NCI-H146 treated with DMSO at 0.1 percent for 48 hours (cell line): ENCODE measurements around the gene NUAK1.

Experiments
- DNase-seq: peaks from one replicate; lab custom pipeline; 2025; ENCODE audit not compliant: unreplicated experiment; lab: John Stamatoyannopoulos, UW

The NUAK1 gene

GRCh38 chr12:106113042-106113441, 25.7 kb downstream of the NUAK1 start:
- no peak for DNase-seq

- DNase-seq, result no peak
Observed at GRCh38 chr12:106112145-106112821, 26.5 kb downstream of the NUAK1 start.

- DNase-seq, result no peak
Observed at GRCh38 chr12:106110626-106111300, 28.0 kb downstream of the NUAK1 start.

- DNase-seq, result no peak
Observed at GRCh38 chr12:106109168-106109910, 29.4 kb downstream of the NUAK1 start.

- DNase-seq, result no peak
Observed at GRCh38 chr12:106108185-106108835, 30.4 kb downstream of the NUAK1 start.

GRCh38 chr12:106107566-106107965, 31.2 kb downstream of the NUAK1 start:
- no peak for DNase-seq

GRCh38 chr12:106106892-106107291, 31.9 kb downstream of the NUAK1 start:
- no peak for DNase-seq

- no peak for DNase-seq
Observed at GRCh38 chr12:106106061-106106566, 32.6 kb downstream of the NUAK1 start.

GRCh38 chr12:106101803-106102202, 37.0 kb downstream of the NUAK1 start:
- DNase-seq, result no peak

GRCh38 chr12:106098691-106099200, 40.0 kb downstream of the NUAK1 start:
- DNase-seq, result no peak

- DNase-seq, result no peak
Observed at GRCh38 chr12:106097011-106097410, 41.7 kb downstream of the NUAK1 start.

GRCh38 chr12:106096376-106096775, 42.4 kb downstream of the NUAK1 start:
- DNase-seq, result no peak

GRCh38 chr12:106094304-106094703, 44.5 kb downstream of the NUAK1 start:
- no peak for DNase-seq

- no peak for DNase-seq
Observed at GRCh38 chr12:106093246-106093645, 45.5 kb downstream of the NUAK1 start.

- no peak for DNase-seq
Observed at GRCh38 chr12:106091446-106091820, 47.3 kb downstream of the NUAK1 start.

GRCh38 chr12:106090591-106091445, 47.9 kb downstream of the NUAK1 start:
- DNase-seq, result no peak

GRCh38 chr12:106089935-106090334, 48.8 kb downstream of the NUAK1 start:
- no peak for DNase-seq

GRCh38 chr12:106088811-106089485, 49.8 kb downstream of the NUAK1 start:
- no peak for DNase-seq

GRCh38 chr12:106088246-106088808, 50.4 kb downstream of the NUAK1 start:
- no peak for DNase-seq
